Common myeloid progenitor, CD34-positive (primary cell): Measurements from ENCODE around the gene OSGIN1.

Source experiments
- CTCF ChIA-PET: fragments of 350-600 bp; sonication (Branson Sonifier 250); formaldehyde crosslinking; loops from one replicate; lab custom pipeline; 2021; ENCODE audit warnings: antibody characterized with exemption; lab: Charles Lee
- POLR2A ChIA-PET: fragments of 350-600 bp; sonication (Branson Sonifier 250); formaldehyde crosslinking; loops from one replicate; lab custom pipeline; 2021; ENCODE audit warnings: antibody characterized with exemption; lab: Charles Lee
- DNase-seq, 3 donors: peaks; one replicate each; pipeline versions ENCODE4 v3.0.0 to v3.0.0-alpha.2; 2013
- H3K27ac ChIP-seq, 2 experiments: 1 replicate in 1 of 2; 2 replicates in 1 of 2; pipeline ENCODE4 v1.7.0; 2013; ENCODE audit warnings: inconsistent platforms in 2 of 2, low read length in 2 of 2, mild to moderate bottlenecking in 2 of 2, low read depth in 1 of 2, moderate library complexity in 1 of 2; ENCODE audit not compliant: severe bottlenecking in 2 of 2, insufficient read depth in 1 of 2, poor library complexity in 1 of 2
- H3K27me3 ChIP-seq, 5 experiments: replicated peaks in 2 of 5; 1 replicate in 3 of 5; 2 replicates in 2 of 5; pipeline versions ENCODE4 v1.6.1 to v1.7.0; 2013; ENCODE audit warnings: low read length in 4 of 5, mild to moderate bottlenecking in 2 of 5, moderate library complexity in 2 of 5, inconsistent platforms in 1 of 5; ENCODE audit not compliant: insufficient read depth in 5 of 5, control insufficient read depth in 4 of 5
- H3K36me3 ChIP-seq, 4 experiments: 1 replicate in 2 of 4; 2 replicates in 2 of 4; pipeline versions ENCODE4 v1.6.1 to v1.7.0; 2013; ENCODE audit warnings: low read length in 3 of 4, control low read depth in 1 of 4, mild to moderate bottlenecking in 1 of 4; ENCODE audit not compliant: control insufficient read depth in 4 of 4, insufficient read depth in 4 of 4
- H3K4me1 ChIP-seq, 4 experiments: 1 replicate in 3 of 4; 2 replicates in 1 of 4; pipeline versions ENCODE4 v1.6.1 to v1.7.1; 2013; ENCODE audit warnings: low read length in 3 of 4, mild to moderate bottlenecking in 3 of 4, control low read depth in 1 of 4, inconsistent platforms in 1 of 4, moderate library complexity in 1 of 4; ENCODE audit not compliant: control insufficient read depth in 4 of 4, insufficient read depth in 4 of 4; ENCODE audit errors: control extremely low read depth in 1 of 4
- H3K4me3 ChIP-seq, 7 experiments: 1 replicate in 4 of 7; 2 replicates in 3 of 7; pipeline versions ENCODE4 v1.5.1 to v1.7.0; 2013; ENCODE audit warnings: mild to moderate bottlenecking in 7 of 7, low read length in 6 of 7, moderate library complexity in 6 of 7, inconsistent platforms in 2 of 7, low read depth in 2 of 7, control low read depth in 1 of 7; ENCODE audit not compliant: insufficient read depth in 4 of 7, control insufficient read depth in 1 of 7; ENCODE audit errors: extremely low read depth in 1 of 7
- H3K9me3 ChIP-seq, 5 experiments: 1 replicate in 4 of 5; 2 replicates in 1 of 5; pipeline versions ENCODE4 v1.6.1 to v1.7.1; 2013; ENCODE audit warnings: low read length in 4 of 5, mild to moderate bottlenecking in 2 of 5, inconsistent platforms in 1 of 5, low read depth in 1 of 5, moderate library complexity in 1 of 5; ENCODE audit not compliant: control insufficient read depth in 4 of 5, insufficient read depth in 2 of 5; ENCODE audit errors: control extremely low read depth in 1 of 5
- WGBS: methylation state at CpG from one replicate; pipeline ENCODE4 v1.1.5; 2013; ENCODE audit not compliant: insufficient coverage; 5-methylcytosine and 5-hydroxymethylcytosine counted together

Gene OSGIN1

GRCh38 chr16:83979441-83979840, 26.4 kb downstream of the OSGIN1 start:
- DNase-seq: no peak
- WGBS: 100% methylated on average over 1 of the region's 7 CpGs
- CTCF ChIA-PET: interaction anchor here (1.2 to 1.3 kb wide), 2 partner anchors 23 to 98 kb away, joined by 3 read pairs; no protein-coding TSS in a partner anchor
- POLR2A ChIA-PET: no interaction called here
- Histone ChIP-seq H3K27me3 (peaks cover 0 to 65% (median 11%) of the 10 kb centered on the region in 5 experiments), H3K36me3 (no peaks in the 10 kb centered on the region), H3K4me1 (no peaks in the 10 kb centered on the region), H3K27ac (no peak overlapping the region), H3K9me3 (peaks cover 0 to 28% (median 24%) of the 10 kb centered on the region in 5 experiments), H3K4me3 (no peak overlapping the region)

DNA sequence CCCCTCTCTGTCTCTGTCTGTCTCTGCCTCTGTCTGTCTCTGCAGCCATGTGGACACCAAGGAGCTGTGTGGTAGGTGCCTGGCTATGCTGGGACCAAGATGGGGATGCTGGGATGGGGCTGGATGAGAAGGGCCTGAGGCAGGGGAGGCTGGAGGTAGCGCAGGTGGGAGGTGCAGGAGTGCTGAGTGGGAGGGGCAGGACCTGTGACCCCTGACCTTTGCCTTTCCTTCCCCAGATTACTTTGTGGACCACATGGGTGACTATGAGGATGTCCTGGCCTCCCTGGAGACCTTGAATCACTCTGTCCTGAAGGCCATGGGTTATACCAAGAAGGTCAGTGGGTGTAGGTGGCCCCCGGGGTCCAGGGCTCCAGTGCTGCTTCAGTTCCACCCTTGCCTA, 27.8 kb downstream of the OSGIN1 start:
- no peaks in the 10 kb centered on the region for H3K36me3 ChIP-seq
- DNase-seq: no peak
- peaks cover 0 to 28% (median 24%) of the 10 kb centered on the region in 5 experiments for H3K9me3 ChIP-seq
- WGBS: 92% methylated on average over 2 of the region's 2 CpGs
- peaks cover 0 to 51% (median 11%) of the 10 kb centered on the region in 5 experiments for H3K27me3 ChIP-seq
- H3K4me3 ChIP-seq: no peak overlapping the region
- no peaks in the 10 kb centered on the region for H3K4me1 ChIP-seq
- POLR2A ChIA-PET: no interaction called here
- CTCF ChIA-PET: interaction anchor here (1.0 kb wide), 1 partner anchor 60 kb away, joined by 3 read pairs; no protein-coding TSS in a partner anchor
- H3K27ac ChIP-seq: no peak overlapping the region

DNA sequence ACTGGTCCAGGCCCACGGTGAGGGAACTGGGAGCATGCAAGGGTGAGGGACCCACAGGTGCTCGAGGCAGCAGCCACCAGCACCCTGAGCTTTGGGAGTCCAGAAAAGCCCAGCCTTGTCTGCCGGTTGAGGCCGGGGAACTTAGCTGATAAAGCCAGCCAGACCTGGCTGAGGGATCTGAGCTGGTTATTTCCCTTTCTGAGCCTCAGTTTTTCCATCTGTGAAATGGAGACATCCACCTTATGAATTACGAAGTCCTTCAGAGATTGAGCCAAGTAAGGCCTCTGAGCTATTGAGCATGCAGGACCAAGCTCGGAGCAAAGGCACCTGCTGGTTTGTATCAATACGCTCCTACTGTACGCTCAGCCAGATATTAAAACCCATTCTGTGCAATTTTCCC, 28.8 kb downstream of the OSGIN1 start:
- POLR2A ChIA-PET: no interaction called here
- no peaks in the 10 kb centered on the region for H3K4me1 ChIP-seq
- H3K36me3 ChIP-seq: no peaks in the 10 kb centered on the region
- H3K4me3 ChIP-seq: no peak overlapping the region
- DNase-seq: no peak
- CTCF ChIA-PET: no interaction called here
- peaks cover 0 to 32% (median 26%) of the 10 kb centered on the region in 5 experiments for H3K9me3 ChIP-seq
- H3K27me3 ChIP-seq: peaks cover 0 to 50% (median 11%) of the 10 kb centered on the region in 5 experiments
- WGBS: 96% methylated on average over 8 of the region's 8 CpGs
- no peak overlapping the region for H3K27ac ChIP-seq

DNA sequence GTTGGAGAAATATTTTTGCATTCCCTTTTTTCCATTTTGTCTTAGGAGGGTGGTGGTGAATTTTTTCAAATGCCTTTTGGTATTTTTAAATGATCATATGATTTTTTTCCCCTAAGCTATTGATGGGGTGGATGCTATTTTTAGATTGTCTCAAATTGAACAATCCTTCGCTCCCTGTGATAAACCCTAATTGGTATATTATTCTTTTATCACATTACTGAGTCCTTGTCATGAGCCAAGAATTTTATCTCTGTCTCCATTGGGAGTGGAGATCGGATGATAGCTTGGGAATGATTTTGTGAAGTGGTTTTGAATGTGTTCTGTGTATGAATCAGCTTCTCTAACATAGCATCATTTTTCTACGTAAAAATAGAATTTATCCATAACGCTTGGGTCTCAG, 30.5 kb downstream of the OSGIN1 start:
- H3K4me3 ChIP-seq: no peak overlapping the region
- WGBS: no CpG with 5 or more reads among the region's 4 CpGs
- DNase-seq: no peak
- no peaks in the 10 kb centered on the region for H3K4me1 ChIP-seq
- CTCF ChIA-PET: no interaction called here
- H3K9me3 ChIP-seq: peaks cover 0 to 19% (median 16%) of the 10 kb centered on the region in 5 experiments
- H3K27ac ChIP-seq: no peak overlapping the region
- peaks cover 3 to 42% (median 12%) of the 10 kb centered on the region in 5 experiments for H3K27me3 ChIP-seq
- no peaks in the 10 kb centered on the region for H3K36me3 ChIP-seq
- POLR2A ChIA-PET: no interaction called here

DNA sequence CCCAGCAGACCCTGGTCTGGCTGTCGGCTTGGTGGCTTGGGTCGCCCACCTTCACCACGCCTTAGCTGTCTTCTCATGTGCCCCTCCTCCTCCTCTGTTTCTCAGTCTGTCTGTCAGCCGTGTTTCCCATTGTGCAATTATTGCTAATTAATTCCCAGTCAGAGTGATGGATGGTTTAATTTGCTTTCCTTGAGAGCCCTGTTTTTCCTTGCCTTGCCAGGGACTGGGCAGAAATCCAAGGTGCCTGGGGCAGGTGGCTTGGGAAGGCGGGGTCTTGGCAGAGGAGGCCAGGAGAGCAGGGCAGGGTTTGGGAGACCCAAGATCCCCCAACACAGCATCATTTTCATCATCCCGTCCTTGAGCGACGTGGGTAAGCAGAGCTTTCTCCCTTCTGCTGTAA, 36.3 kb downstream of the OSGIN1 start:
- no peak overlapping the region for H3K27ac ChIP-seq
- CTCF ChIA-PET: interaction anchor here (1.6 kb wide), 1 partner anchor 32 kb away, joined by 4 read pairs; no protein-coding TSS in a partner anchor
- peaks cover 6 to 74% (median 14%) of the 10 kb centered on the region in 5 experiments for H3K27me3 ChIP-seq
- WGBS: 88% methylated on average over 6 of the region's 8 CpGs
- no peaks in the 10 kb centered on the region for H3K36me3 ChIP-seq
- POLR2A ChIA-PET: no interaction called here
- no peak for DNase-seq
- peaks cover 0 to 17% (median 7%) of the 10 kb centered on the region in 5 experiments for H3K9me3 ChIP-seq
- H3K4me1 ChIP-seq: peaks cover 0 to 3% (median 0%) of the 10 kb centered on the region in 4 experiments
- H3K4me3 ChIP-seq: no peak overlapping the region

- Histone ChIP-seq H3K9me3 (peaks cover 0 to 17% (median 7%) of the 10 kb centered on the region in 5 experiments), H3K27me3 (peaks cover 6 to 84% (median 12%) of the 10 kb centered on the region in 5 experiments), H3K4me3 (no peak overlapping the region), H3K27ac (no peak overlapping the region), H3K36me3 (no peaks in the 10 kb centered on the region), H3K4me1 (peaks cover under 1 to 8% (median 2%) of the 10 kb centered on the region in 4 experiments)
- WGBS: 91% methylated on average over 10 of the region's 11 CpGs
- no peak for DNase-seq
- CTCF ChIA-PET: interaction anchor here (0.9 kb wide), 1 partner anchor 75 kb away, joined by 3 read pairs; no protein-coding TSS in a partner anchor
- POLR2A ChIA-PET: no interaction called here
These were observed 37.5 kb downstream of the OSGIN1 start for GRCh38 chr16:83990492-83990891.

GRCh38 chr16:83992624-83993023, 39.6 kb downstream of the OSGIN1 start:
- ChIA-PET POLR2A (no interaction called here), CTCF (no interaction called here)
- Histone ChIP-seq H3K27me3 (peaks cover 3 to 90% (median 16%) of the 10 kb centered on the region in 5 experiments), H3K4me3 (no peak overlapping the region), H3K4me1 (peaks cover 4 to 8% (median 6%) of the 10 kb centered on the region in 4 experiments), H3K36me3 (no peaks in the 10 kb centered on the region), H3K27ac (no peak overlapping the region), H3K9me3 (peaks cover 0 to 13% (median 5%) of the 10 kb centered on the region in 5 experiments)
- WGBS: 91% methylated on average over 6 of the region's 6 CpGs
- no peak for DNase-seq
